Prostate gland (tissue), 2 donors: ENCODE data around the gene PRKG1. TPM values are rescaled to one million over a fixed set of nuclear protein-coding genes. Genes with fewer than 3 reads are reported as not detected.

Source experiments
- DNase-seq: peaks from one replicate; pipeline ENCODE4 v3.0.0-alpha.2; 2019; ENCODE audit warnings: low spot score
- H3K27ac ChIP-seq, 2 donors: fragments of 200-600 bp; sonication (generic); 2 replicates each; pipeline ENCODE4 v1.5.1; 2017 to 2019
- H3K27me3 ChIP-seq: fragments of 200-600 bp; sonication (generic); replicated peaks from 2 replicates; pipeline ENCODE4 v1.5.1; 2019; ENCODE audit not compliant: insufficient read depth
- H3K36me3 ChIP-seq, 2 donors: fragments of 200-600 bp; sonication (generic); 1 replicate in 1 of 2; 2 replicates in 1 of 2; pipeline versions ENCODE4 v1.5.1 to v1.8.1; 2017 to 2019
- H3K4me1 ChIP-seq: fragments of 200-600 bp; sonication (generic); replicated peaks from 2 replicates; pipeline ENCODE4 v1.5.1; 2019
- H3K4me3 ChIP-seq, 2 donors: fragments of 200-600 bp; sonication (generic); 2 replicates each; pipeline ENCODE4 v1.5.1; 2017 to 2019
- H3K9me3 ChIP-seq: fragments of 200-600 bp; sonication (generic); 2 replicates; pipeline ENCODE4 v1.5.1; 2017
- POLR2A ChIP-seq: fragments of 450-650 bp; IDR thresholded peaks from one replicate; pipeline ENCODE4 v1.6.1; 2016; ENCODE audit warnings: antibody characterized with exemption, mild to moderate bottlenecking
- POLR2AphosphoS5 ChIP-seq: sonication (generic); formaldehyde crosslinking; IDR thresholded peaks from one replicate; pipeline ENCODE4 v1.6.1; 2017; ENCODE audit warnings: antibody characterized with exemption
- WGBS: methylation state at CpG from one replicate; pipeline ENCODE4 v1.1.5; 2018; 5-methylcytosine and 5-hydroxymethylcytosine counted together
- intact Hi-C: fragments of 100-400 bp; cut with DNase I; formaldehyde crosslinking; loops from one replicate; pipeline ENCODE4 v1.14.2; 2022
- total RNA-seq, 2 donors: library from RNA; depleted of rRNA; stranded (reverse); fragments of >200 nt; gene quantifications; one replicate each; pipeline ENCODE4 v1.1.0, GENCODE V29; 2016
- TF ChIP-seq, protein P1 (sequence below), 4 experiments: fragments of 200-600 bp in 2 of 4; fragments of 450-650 bp in 2 of 4; sonication (generic) in 2 of 4; IDR thresholded peaks; 1 replicate in 3 of 4; 2 replicates in 1 of 4; pipeline ENCODE4 v1.5.1; 2016 to 2019; ENCODE audit warnings: antibody characterized with exemption in 4 of 4, mild to moderate bottlenecking in 2 of 4, moderate library complexity in 2 of 4

PRKG1 gene
- total RNA-seq, 2 donors from 2014 or later, result 2.7 to 9.0 TPM

DNA sequence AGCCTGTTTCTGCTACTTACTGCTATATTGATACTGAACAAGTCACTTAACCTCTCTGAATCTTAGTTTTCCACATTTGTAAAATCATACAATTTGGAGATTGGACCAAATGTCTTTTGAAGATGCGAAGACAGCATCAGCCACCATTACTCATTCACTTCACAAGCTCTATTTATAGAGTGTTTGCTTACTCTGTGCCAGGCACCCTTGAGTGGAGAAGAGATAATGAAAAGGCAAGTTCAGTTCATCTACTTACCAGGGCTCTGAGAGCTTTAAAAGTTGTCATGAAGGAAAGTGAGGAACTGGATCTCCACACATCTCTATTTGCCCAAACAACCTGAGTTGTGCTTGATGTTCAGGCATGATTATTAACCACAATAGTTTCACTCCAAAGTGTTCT is 347.6 kb downstream of the PRKG1 start:
- 75% methylated on average over 1 of the region's 1 CpG for WGBS
- Histone ChIP-seq H3K27me3 (no peaks in the 10 kb centered on the region), H3K36me3 (no peaks in the 10 kb centered on the region), H3K4me3 (no peak overlapping the region), H3K4me1 (no peaks in the 10 kb centered on the region), H3K27ac (no peak overlapping the region), H3K9me3 (no peaks in the 10 kb centered on the region)
- no peak for TF ChIP-seq POLR2AphosphoS5
- TF ChIP-seq, protein P1, sequence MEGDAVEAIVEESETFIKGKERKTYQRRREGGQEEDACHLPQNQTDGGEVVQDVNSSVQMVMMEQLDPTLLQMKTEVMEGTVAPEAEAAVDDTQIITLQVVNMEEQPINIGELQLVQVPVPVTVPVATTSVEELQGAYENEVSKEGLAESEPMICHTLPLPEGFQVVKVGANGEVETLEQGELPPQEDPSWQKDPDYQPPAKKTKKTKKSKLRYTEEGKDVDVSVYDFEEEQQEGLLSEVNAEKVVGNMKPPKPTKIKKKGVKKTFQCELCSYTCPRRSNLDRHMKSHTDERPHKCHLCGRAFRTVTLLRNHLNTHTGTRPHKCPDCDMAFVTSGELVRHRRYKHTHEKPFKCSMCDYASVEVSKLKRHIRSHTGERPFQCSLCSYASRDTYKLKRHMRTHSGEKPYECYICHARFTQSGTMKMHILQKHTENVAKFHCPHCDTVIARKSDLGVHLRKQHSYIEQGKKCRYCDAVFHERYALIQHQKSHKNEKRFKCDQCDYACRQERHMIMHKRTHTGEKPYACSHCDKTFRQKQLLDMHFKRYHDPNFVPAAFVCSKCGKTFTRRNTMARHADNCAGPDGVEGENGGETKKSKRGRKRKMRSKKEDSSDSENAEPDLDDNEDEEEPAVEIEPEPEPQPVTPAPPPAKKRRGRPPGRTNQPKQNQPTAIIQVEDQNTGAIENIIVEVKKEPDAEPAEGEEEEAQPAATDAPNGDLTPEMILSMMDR (IDR thresholded peaks at IDR 0.05), result no peak
- TF ChIP-seq POLR2A, result no peak
- no peak for DNase-seq
- intact Hi-C loops, result loop anchor here (5.0 to 10.0 kb wide), 3 partner anchors 350 to 543 kb away; partner anchors contain the start of gene PRKG1

DNA sequence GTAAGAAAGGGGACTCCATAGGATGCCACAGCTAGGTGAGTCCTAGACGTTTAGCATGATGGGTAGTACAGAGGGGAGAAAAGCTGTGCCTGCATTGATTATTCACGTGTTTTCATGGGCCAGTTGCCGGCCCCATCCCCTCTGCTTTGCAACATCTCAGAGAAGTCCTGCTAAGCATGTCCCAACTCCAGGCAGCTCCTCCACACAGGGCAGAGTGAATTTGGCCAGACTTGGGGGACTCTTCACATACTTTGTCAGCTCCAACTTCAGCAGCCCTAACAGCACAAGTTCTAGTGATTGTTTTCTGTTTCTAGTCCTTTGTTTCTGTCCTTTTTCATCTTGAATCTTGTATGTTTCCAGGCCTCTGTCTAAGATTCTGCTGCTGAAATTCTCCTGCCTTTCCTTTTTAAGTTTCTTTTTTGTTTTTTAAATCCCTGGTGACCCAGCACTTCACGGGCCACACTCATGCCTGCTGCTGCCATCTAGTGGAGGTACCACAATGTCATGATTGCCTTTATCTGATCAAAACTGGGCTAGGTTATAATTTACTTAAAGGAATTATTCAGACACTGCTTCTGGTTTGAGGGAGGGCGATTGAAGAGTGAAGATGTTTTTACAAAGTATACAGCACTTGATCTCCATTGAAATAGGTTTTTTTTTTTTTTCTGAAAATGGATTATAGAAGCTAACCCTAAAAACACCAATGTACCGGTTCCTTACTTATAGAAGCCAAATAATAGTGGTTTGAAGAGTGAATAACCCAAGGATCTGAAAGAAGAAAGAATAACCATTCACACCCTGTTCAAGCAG is 348.2 kb downstream of the PRKG1 start:
- TF ChIP-seq, protein P1 (IDR thresholded peaks at IDR 0.05), result peak; percentile 37 to 72 (median 66)
- no peak for TF ChIP-seq POLR2AphosphoS5
- H3K36me3 ChIP-seq, result no peaks in the 10 kb centered on the region
- H3K9me3 ChIP-seq, result no peaks in the 10 kb centered on the region
- H3K4me3 ChIP-seq, result no peak overlapping the region
- no peaks in the 10 kb centered on the region for H3K27me3 ChIP-seq
- no peak overlapping the region for H3K27ac ChIP-seq
- DNase-seq, result peak; percentile 33
- H3K4me1 ChIP-seq, result no peaks in the 10 kb centered on the region
- intact Hi-C loops, result loop anchor here (5.0 to 10.0 kb wide), 3 partner anchors 350 to 542 kb away; partner anchors contain the start of gene PRKG1
- 68% methylated on average over 6 of the region's 6 CpGs for WGBS

DNA sequence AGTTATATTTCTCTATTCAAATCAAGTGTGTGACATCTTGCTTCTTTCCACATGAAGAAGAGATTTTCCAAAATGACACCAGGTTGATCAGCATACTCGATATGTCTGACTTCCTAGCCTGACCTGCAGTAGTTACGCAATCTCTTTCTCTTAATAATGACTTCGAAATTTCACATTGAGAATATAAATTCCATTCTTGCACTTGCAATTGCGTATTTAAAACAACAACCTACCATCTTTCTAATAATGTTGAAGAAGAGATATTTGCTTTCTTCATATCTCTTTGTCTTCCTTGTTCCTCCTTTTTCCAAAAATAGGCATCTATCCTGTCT is 348.8 kb downstream of the PRKG1 start:
- Histone ChIP-seq H3K36me3 (no peaks in the 10 kb centered on the region), H3K27ac (no peak overlapping the region), H3K27me3 (no peaks in the 10 kb centered on the region), H3K4me3 (no peak overlapping the region), H3K4me1 (no peaks in the 10 kb centered on the region), H3K9me3 (no peaks in the 10 kb centered on the region)
- TF ChIP-seq POLR2A (no peak), POLR2AphosphoS5 (no peak)
- TF ChIP-seq, protein P1 (IDR thresholded peaks at IDR 0.05), result no peak
- DNase-seq, result no peak
- intact Hi-C loops, result loop anchor here (5.0 to 10.0 kb wide), 3 partner anchors 351 to 542 kb away; partner anchors contain the start of gene PRKG1
- WGBS, result 61% methylated on average over 4 of the region's 4 CpGs

DNA sequence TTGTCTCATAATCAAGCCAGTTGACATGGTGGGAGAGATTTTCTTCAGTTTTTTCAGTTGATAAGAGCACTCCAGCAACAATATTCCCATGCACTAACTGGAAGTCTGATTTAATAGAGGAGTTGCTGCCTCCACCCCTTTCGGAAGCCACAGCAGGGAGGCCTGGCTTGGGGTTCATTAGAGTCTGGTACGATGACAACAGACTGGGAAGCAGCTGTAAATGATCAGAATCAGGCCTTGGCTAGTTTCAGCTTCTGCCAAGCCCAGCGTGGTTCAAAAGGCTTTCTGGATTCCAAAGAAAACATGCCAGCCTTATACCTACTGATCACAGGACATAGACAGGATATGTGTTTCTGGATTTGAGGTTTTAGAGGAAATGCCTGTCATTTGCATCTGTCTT is 351.1 kb downstream of the PRKG1 start:
- H3K4me1 ChIP-seq, result no peaks in the 10 kb centered on the region
- intact Hi-C loops, result loop anchor here (10.0 kb wide), 2 partner anchors 411 to 539 kb away; no protein-coding TSS in a partner anchor
- no peak overlapping the region for H3K27ac ChIP-seq
- DNase-seq, result no peak
- TF ChIP-seq, protein P1 (IDR thresholded peaks at IDR 0.05), result no peak
- no peak for TF ChIP-seq POLR2A
- no peak for TF ChIP-seq POLR2AphosphoS5
- H3K36me3 ChIP-seq, result no peaks in the 10 kb centered on the region
- H3K27me3 ChIP-seq, result no peaks in the 10 kb centered on the region
- H3K9me3 ChIP-seq, result no peaks in the 10 kb centered on the region
- WGBS, result 48% methylated on average over 3 of the region's 3 CpGs
- no peak overlapping the region for H3K4me3 ChIP-seq

DNA sequence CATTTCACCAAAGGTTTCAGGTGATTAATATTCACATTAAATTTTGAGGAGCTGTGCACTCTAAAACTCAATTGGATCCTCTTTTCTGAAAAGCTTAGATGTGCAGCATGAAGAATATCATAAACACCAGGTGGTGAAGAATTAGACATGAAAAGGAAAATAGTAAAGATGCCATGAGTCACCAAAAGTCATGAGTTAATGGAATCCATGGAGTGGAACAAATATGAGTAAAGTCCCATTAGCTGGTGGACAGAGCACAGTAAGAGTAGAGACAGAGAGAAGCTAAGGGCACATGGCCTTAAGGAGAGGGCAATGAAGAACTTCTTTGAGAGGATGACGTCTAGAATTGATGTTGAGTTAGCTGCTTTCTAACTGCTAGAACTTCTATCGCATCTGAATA is 353.5 kb downstream of the PRKG1 start:
- DNase-seq, result no peak
- intact Hi-C loops, result loop anchor here (10.0 kb wide), 2 partner anchors 413 to 537 kb away; no protein-coding TSS in a partner anchor
- H3K4me3 ChIP-seq, result no peak overlapping the region
- H3K36me3 ChIP-seq, result no peaks in the 10 kb centered on the region
- TF ChIP-seq POLR2AphosphoS5 (no peak), POLR2A (no peak)
- TF ChIP-seq, protein P1 (IDR thresholded peaks at IDR 0.05), result no peak
- 97% methylated on average over 2 of the region's 2 CpGs for WGBS
- no peak overlapping the region for H3K27ac ChIP-seq
- H3K9me3 ChIP-seq, result no peaks in the 10 kb centered on the region
- no peaks in the 10 kb centered on the region for H3K27me3 ChIP-seq
- no peaks in the 10 kb centered on the region for H3K4me1 ChIP-seq
